HG02852 (cell line): ENCODE measurements around the gene FTL.
A peak's percentile ranks its signal among the peaks of the same experiment; 100 is the strongest.

Experiments
- ATAC-seq: cut with Tn5 transposase; IDR thresholded peaks from one replicate; pipeline ENCODE4 v1.9.1; 2021; ENCODE audit warnings: mild to moderate bottlenecking, moderate library complexity; ENCODE audit not compliant: unreplicated experiment

The FTL gene

DNA sequence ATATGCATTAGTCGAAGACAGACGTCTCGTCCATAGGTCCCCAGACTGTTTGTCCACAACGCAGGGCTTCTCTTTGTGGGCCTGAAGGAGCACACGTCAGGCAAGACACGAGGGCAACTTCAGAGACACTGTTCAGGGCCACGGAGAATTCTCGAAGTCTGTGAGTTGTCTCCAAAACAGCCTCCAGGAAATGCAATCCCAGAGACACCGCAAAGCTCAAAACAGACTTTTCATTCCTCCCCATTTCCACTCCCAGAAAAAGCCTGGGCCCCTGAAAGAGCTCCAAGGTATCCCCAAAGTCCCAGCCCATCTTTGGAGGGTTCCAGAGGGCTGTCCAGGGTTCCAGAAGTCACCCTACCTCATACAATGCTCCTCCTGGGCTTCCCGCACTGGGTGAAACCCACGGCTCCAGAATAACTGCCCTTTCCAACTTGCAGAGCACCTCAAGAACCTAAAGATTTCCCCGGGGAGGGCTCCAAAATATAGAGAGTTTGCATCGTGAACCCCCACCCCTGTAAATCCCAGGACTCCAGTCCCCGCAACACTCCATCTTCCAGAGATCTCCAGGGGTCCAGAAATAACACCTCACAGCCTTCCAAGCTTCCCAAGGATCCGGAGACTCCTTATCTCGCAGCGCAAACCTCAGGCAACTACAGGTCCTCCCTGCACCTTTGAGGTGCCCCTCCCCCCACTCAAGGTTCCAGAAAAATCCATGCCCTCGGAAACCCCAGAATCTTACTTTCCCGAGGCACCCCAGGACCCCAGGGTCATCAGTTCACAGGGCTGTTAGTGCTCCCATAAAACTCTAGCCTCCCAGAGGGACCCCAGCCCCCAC is 687 bp upstream of the FTL start:
- no peak for ATAC-seq

DNA sequence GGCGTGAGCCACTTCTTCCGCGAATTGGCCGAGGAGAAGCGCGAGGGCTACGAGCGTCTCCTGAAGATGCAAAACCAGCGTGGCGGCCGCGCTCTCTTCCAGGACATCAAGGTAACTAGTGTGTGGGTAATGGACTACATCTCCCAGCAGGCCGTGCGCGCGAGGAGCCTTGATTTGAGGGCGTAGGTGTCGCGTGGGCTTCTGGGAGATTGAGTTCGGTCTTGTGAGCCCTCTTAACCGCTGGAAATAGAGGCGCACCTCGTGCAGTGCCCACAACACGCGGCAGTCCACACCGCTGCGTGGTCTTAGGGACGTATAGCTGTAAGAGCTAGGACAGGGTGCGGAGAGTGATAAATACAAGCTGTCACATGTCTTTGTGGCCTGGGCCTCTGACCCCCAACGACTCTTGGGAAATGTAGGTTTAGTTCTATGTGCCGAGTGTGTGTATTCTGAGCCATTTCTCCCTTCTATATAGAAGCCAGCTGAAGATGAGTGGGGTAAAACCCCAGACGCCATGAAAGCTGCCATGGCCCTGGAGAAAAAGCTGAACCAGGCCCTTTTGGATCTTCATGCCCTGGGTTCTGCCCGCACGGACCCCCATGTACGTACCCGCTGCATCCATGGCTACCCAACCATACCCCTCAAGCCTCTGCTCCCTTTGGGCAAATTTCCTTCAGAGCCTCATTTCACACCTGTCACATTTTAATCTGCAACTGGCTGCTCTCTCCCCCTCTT is 864 bp downstream of the FTL start:
- ATAC-seq: peak; percentile 27

DNA sequence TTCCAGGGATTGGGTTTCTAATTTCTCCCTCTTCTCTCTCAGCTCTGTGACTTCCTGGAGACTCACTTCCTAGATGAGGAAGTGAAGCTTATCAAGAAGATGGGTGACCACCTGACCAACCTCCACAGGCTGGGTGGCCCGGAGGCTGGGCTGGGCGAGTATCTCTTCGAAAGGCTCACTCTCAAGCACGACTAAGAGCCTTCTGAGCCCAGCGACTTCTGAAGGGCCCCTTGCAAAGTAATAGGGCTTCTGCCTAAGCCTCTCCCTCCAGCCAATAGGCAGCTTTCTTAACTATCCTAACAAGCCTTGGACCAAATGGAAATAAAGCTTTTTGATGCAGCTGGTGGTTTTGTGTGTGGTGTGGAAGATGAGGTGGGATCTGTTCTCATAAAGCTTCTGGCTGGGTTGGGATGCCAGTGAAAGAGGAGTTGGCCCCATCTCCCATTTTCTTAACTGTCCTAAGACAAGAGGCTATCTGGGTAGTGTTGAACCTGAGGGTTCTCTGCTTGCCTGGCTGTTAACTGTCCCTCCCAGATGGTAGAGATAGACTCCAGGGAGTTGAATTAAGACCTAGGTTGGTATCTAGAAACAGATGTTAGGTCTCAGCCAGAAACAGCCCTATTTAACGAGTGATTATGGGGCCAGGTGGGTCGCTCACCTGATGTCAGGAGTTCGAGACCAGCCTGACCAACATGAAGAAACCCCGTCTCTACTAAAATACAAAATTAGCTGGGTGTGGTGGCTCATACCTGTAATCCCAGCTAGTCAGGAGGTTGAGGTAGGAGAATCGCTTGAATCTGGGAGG is 1.6 kb downstream of the FTL start:
- no peak for ATAC-seq

DNA sequence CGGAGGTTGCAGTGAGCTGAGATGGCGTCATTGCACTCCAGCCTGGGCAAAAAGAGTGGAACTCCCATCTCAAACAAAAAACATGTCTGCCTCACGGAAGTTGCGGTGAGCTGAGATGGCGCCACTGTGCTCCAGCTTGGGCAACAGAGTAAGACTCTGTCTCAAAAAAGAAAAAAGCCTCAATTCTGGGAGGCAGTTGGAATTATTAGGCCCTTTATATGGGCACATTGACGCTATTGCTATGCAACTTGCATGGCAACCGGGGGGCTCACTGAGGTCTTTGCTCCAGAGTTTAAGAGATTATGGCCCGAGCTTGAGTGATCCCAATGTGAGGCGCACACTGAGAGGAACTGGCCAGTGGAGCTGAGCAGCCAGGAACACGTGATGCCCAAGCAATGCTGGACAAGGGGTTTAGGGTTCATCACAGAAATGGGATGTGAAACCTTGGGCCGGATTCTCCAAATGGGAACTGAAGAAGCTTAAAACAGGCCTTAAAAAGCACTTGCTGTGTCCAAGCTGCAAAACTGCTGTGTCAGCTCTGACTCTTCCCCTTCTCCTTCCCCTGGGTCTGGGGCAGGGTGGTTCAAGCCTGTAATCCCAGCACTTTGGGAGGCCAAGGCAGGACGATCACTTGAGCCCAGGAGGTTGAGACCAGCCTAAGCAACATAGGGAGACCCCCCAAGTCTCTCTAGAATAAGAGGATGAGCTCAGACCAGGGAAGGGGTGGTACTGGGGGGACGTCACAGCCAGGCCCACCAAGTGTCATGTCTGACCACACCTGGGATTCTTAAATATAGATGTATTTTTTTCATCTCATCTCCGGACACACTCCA is 2.5 kb downstream of the FTL start:
- ATAC-seq: no peak

DNA sequence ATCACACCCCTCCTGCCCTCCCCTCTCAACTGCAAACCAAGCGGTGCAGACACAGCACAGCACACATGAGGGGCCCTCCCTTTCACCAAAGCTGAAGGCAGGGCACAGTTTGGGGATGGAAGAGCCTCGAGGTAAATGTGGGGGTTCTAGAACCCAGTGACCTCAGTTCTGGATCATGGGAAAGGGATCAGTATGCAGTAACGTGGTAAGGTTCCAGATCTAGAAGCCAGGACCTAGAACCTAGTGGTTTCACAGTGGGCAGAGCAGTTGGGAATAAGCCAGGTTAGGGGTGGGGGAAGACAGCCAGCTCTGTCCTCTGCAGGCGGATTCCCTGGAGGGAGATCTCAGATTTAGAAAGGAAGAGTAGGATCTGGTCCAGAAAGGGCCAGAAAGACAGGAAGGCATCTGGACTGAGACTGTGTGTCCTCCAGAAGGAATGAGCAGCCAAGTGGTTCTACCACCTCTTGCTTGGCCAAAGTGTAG is 3.1 kb downstream of the FTL start:
- no peak for ATAC-seq

DNA sequence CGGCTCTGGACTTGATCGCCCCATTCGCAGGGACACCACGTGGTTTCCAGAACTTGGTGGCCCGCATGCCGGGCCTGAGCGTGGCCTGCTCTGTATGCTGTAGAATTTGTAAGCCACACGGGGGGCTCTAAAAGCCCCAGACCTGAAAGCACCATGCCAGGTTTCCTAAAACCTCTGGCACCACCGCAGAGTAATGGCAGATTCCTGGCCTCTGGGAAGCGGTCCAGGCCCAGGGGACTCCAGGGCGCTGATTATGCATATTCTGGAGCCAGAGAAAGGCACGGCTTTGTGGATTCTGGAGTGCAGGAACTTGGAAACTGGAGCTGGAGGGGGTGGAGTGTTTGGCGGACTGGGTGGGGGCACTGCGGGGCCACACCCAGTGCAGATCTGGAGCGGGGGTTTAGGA is 3.7 kb downstream of the FTL start:
- ATAC-seq: no peak

DNA sequence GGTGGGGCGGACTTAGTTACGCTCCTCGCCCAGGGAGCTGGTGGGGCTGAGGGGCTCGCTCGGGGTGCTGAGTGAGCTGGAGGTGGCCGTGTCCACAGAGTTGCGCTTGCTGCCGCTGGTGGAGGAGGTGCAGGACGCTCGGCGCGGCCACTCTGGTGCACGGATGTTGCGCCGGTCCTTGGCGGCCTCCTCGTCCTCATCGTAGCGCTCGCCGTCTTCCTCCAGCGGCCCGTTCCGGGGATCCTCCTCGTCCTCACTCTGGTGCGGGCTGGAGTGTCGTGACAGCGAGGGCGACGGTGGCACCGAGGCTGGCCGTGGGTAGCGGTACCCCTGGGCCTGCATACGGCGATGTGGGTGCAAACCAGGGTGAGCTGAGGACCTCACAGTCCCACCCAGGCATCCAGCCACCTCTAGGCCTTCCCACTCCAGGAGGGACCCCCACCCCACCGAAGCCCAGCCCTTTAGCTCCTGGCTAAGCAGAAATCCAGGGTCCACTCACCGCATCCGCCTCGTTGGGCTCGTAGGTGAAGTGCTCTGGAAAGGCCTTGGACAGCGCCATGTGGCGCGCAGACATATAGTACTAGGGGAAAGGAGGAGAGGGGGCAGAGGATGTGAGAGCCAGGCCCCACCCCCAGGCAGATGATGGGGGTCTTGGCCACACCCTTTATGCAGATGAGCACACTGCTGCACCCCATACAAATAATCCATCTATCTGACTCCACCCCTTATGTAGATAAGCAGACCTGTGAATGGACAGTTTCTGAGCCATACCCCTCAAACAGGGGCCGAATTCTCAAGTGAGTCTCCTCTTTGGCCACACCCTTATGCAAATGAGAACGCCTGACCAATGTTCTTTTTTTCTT is 4.4 kb downstream of the FTL start:
- no peak for ATAC-seq

DNA sequence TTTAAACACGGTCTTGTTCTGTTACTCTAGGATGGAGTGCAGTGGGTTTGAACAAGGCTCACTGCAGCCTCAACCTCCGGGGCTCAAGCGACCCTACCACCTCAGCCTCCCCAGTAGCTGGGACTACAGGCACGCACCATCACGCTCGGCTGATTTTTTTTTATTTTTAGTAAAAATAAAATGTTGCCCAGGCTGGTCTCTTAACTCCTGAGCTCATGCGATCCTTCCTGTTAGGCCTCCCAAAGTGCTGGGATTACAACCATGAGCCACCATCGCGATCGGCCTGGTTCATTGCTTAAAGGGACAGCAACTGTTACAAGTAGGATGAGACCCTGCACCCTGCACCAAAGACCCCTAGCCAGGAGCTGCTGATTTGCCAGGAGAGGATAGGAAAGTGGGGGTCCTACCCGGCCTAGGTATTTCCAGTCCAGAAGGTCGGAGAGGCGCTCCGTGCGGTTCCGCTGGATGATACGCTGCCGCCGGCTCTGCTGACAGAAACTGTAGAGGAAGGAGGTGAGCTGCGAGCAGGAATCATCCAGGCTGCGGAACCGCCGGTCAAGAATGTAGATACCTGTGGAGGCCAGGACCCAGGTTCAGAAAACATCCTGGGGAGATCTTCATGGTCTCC is 5.1 kb downstream of the FTL start:
- ATAC-seq: no peak

DNA sequence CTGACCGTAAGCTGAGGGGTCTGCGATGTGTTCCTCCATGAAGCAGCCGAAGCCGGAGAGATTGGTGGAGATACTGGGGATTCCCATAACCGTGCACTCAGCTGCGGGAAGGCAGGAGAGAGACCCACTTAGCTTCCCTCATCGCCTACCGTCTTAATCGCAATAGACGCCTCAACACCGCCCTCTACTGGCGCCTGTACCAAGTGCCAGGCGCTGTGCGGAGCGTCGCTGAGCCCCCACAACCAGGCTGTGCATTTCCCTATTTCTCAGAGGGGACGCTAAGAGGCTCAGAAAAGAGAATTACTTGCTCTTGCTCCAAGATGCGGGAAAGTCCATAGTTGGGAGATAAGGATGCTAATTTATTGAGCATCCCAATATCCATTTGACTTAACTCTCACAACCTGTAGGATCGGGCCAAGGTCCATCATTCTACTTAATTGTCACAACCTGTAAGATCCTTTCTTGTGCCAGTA is 5.8 kb downstream of the FTL start:
- no peak for ATAC-seq

DNA sequence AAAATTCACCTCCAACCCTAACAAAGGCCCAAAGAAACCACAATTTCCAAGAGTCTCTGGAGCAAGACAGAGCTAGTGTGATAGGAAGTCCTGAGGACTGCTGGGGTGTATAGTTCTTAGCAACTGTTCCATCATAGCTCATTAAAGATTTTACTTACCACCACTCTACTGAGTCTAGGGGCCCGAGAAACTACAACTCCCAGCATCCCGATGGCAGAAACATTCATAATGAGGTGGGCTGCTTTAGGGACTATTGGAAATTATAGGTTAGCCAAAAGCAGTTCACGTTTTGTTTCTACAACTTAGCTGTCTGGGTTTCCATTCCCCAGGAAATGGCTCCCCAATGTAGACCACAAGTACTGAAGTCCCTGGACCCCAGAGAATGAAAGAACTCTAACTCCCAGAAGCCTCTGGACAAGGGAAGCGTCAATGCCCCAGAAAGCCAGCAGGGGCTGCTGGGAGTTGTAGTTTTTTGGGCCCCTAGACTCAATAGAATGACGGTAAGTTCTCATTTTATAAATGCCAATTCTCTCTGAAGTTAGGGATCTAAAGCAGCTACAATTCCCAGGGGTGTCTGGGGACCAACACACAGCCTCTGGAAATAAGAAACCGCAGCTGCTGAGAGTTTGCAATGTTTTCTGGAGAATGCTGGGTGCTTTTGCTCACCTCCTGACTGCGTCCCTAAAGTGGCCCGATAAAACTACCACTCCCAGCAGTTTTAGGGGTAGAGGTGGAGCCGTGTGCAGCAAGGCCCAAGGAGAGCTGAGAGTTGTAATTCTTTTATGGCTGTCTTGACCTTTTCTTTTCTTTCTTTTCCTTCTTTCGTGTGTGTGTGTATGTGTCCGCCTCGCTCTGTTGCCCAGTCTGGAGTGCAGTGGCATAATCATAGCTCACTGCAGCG is 11.1 kb downstream of the FTL start:
- no peak for ATAC-seq

DNA sequence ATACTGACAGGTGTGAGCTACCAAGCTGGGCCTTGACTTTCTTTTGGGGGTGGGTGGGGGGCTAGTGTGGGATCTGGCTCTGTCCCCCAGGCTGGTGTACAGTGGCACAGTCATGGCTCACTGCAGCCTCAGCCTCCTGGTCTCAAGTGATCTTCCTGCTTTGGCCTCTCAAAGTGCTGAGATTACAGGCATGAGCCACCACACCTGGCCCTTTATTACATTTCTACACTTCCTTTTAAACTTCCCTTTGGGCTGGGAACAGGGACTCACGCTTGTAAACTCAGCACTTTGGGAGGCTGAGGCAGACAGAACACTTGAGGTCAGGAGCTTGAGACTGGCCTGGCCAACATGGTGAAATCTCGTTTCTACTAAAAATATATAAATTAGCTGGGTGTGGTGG is 12.0 kb downstream of the FTL start:
- no peak for ATAC-seq

DNA sequence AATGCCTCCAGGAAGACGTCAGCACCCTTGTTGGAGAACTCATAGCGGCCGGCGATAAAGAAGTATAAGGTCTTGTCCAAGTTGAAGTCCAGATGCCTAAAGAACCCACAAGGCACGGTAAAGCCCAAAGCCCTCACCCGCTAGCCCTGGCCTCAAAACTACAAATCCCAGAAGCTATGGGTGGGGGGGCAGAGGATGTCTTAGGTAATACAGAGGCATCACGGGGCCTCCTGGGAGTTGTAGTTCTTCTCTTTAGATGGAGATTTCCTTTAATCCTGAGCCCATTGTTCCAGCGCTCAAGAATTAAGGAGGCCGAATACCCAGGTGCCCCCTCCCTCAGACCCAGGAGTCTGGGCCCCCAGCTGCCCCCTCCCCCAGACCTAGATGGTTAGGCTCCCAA is 17.2 kb downstream of the FTL start:
- ATAC-seq: no peak

DNA sequence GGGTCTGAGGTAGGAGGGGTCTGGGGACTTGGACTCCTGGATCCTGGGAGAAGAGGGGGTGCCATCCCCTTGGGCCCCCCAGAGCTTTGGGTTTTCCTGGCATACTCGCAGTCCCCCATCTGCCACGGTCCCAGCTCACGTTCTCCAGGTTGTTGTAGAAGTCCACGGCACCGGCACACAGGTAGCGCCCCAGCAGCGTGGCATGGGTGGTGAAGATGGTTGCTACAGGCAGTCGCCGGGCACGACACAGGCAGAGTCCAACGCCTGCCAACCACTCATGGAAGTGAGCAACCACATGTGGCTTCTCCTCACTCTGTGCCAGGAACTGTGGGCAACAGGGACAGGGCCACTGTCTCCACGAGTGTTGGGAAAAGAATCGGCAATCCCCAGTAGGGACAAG is 20.6 kb downstream of the FTL start:
- ATAC-seq: no peak

DNA sequence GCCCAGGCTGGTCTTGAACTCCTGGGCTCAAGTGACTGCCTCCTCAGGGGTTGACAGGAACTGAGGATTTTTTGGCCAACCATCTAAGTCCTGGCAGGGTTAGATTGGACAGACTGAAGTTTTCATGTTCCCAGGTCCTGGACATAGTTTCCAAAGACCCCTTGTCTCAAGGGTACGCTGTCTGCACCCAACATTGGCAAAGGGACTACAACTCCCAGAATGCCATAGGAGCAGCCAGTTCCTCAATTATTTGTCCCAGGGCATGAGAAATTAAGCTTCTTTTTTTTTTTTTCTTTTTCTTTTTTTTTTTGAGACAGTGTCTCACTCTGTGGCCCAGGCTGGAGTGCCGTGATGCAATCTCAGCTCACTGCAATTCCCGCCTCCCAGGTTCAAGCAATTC is 21.1 kb downstream of the FTL start:
- ATAC-seq: no peak

DNA sequence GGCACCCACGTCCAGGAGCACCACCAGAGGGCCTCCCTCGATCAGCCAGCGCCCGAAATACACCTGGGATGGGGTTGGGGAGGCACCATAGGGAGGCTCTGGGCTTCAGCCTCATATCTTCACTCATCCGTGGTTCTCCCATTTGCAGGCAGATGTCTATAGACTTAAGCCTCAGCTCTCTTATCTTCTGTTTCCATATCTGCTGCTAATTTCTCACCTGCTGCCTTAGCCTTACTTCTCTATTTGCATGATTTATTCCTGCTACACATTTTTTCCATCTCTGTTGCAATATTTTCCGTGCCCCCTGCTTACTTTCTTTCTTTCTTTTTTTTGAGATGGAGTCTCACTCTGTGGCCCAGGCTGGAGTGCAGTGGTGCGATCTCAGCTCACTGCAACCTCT is 22.2 kb downstream of the FTL start:
- no peak for ATAC-seq

DNA sequence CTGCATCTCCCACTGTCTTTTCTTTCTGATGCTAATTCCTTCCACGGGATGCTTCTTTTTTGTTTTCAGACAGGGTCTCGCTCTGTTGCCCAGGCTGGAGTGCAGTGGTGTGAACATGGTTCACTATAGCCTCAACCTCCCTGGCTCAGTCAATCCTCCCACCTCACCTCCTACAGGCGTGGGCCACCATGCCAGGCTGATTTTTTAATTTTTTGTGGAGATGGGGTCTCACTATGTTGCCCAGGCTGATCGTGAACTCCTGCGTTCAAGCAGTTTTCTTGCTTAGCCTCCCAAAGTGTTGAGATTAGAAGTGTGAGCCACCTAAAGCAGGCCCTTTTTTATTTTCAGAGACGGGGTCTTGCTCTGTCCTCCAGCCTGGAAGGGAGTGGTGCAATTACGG is 23.2 kb downstream of the FTL start:
- no peak for ATAC-seq

DNA sequence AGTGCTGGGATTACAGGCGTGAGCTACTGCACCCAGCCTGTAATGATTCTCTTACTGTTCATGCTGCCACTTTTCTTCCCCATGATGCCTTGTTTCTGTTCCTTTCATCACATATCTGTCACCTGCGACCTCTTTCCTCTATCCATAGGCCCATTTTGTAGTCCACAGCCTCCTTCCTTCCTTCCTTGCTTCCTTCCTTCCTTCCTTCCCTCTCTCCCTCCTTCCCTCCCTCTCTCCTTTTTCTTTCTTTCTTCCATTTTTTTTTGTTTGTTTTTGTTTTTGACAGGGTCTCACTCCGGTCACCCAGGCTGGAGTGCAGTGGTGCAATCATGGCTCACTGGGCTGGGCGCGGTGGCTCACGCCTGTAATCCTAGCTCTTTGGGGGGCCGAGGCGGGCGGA is 23.8 kb downstream of the FTL start:
- ATAC-seq: no peak

DNA sequence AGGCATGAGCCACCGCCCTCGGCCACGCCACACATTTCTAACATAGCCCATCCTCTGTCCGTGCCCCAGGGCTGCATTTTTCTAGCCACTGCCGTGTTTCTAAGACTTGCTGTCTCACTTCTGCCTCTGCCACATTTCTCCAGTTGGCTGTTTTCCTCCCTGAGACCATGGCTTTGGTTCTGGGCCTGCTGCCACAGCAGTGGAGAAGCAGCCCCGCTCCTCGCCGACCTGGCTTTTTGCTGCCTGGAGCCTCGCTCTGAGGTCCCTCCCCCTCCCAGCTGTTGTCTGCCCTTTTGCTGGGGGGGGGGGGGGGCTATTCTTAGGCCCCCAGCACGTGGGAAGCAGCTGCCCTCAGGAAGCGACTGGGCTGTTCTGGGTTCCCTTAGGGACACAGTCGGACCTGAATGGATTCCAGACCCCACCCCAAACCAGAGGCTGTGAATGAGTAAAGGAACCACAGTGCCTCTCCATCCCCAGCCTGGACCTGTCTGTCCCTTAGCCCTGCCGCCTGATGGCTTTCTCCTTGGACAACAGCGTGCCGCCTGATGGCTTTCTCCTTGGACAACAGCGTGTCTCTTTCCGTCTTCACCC is 24.7 kb downstream of the FTL start:
- no peak for ATAC-seq
